D721Med (cell line): Measurements from ENCODE around the gene CAPZB.

Source experiments
- DNase-seq: peaks from one replicate; pipeline ENCODE4 v3.0.0; 2011; ENCODE audit warnings: low spot score; ENCODE audit not compliant: insufficient read length
- FAIRE-seq: peaks from 2 replicates; lab custom pipeline; 2011; peaks lifted over from hg19 to GRCh38; lab: Jason Lieb, UNC
- TF ChIP-seq, protein P1 (sequence below): IDR thresholded peaks from 2 replicates; pipeline ENCODE4 v1.5.1; 2012; ENCODE audit warnings: mild to moderate bottlenecking, control low read depth; ENCODE audit not compliant: insufficient read depth; ENCODE audit errors: missing control alignments

The CAPZB gene

DNA sequence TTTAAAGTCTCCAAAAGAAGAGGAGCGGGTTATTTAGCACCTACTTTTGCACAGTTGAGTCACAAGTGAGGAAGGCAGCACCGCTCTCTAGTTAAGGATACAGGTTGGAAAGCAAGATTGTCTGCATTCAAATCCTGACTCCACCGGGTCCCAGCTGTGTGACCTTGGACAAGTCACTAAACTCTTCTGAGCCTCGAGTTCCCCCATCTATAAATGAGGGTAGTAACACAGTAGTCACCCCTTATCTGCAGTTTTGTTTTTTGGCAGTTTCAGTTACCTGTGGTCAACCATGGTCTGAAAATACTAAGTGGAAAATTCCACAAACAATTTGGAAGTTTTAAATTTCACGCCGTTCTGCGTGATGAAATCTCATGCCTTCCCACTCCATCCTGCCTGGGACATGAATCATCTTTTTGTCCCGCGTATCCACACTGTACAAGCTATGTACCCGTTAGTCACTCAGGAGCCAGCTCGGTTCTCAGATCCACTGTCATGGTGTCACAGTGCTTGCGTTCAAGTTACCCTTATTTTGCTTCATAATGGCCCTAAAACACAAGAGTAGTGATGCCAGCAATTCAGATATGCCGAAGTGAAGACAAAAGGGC is 49.4 kb downstream of the CAPZB start:
- DNase-seq (no peak), FAIRE-seq (no peak)
- TF ChIP-seq, protein P1, sequence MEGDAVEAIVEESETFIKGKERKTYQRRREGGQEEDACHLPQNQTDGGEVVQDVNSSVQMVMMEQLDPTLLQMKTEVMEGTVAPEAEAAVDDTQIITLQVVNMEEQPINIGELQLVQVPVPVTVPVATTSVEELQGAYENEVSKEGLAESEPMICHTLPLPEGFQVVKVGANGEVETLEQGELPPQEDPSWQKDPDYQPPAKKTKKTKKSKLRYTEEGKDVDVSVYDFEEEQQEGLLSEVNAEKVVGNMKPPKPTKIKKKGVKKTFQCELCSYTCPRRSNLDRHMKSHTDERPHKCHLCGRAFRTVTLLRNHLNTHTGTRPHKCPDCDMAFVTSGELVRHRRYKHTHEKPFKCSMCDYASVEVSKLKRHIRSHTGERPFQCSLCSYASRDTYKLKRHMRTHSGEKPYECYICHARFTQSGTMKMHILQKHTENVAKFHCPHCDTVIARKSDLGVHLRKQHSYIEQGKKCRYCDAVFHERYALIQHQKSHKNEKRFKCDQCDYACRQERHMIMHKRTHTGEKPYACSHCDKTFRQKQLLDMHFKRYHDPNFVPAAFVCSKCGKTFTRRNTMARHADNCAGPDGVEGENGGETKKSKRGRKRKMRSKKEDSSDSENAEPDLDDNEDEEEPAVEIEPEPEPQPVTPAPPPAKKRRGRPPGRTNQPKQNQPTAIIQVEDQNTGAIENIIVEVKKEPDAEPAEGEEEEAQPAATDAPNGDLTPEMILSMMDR = no peak

DNA sequence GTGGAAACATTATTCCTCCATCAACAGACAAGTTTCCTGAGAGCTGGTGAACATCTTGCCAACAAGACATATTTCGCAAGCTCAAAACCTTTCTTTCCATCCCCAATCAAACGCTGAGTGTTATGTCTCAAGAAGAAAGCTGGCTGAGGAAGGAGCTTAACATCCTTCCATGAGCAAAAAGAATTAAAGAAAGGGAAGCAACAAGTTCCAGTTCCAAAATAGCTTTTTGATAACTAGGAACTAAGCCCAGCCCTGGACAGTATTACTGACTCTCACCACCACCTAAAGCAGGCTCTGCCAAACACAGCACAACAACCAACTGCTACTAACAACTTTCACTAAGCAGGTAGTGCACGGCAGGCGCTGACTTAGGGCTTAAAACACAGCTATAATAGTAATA is 50.2 kb downstream of the CAPZB start:
- no peak for DNase-seq
- no peak for FAIRE-seq
- TF ChIP-seq, protein P1 = no peak

DNA sequence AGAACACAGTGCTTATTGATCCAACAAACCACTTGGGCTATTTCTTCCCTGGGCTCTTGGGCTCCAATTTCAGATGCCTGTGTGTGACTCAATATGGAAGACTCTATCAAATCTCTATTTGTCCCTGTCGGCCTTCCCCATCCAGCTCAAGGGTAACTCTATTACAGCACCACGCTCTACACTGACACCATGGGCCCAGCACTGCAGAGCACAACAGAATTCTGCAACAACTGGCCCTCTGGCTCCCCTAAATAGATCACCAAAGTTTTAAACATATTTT is 51.7 kb downstream of the CAPZB start:
- FAIRE-seq (no peak), DNase-seq (no peak)
- TF ChIP-seq, protein P1 = no peak

DNA sequence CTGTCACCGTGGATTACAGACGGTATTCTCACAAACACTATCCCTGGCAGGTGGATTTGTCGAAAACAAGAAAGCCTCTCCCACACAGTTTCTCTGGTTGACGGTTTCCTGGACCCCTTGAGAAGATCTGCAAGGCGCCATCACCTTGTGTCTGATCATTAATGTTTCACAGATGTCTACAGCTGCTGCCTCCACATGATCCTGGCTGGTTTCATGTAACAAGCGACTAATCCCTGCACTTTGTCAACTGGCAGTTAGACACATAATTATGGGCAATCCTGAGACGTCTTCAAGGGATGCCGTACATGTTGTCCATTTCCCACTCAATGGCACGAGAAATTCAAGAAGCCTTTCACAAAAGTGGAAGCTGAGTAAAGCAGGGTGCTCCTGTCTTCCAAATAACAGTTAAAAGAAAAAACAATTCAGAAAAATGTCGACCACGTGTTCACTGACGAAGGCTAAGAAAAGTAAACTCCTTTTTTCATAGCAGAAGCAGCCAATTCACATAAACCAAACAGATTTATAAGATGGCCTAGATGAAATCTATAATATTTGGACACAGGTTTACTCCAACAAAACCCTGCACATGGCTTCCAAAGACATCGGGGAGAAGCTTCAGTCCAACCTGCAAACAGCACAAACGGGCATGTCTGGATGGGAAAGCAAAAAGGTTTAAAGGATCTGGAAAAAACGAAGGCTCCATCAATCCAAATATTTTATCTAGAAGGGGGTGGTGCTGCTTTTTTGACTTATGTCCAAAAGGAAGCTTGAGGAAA is 52.2 kb downstream of the CAPZB start:
- FAIRE-seq (no peak), DNase-seq (peak; percentile 27)
- TF ChIP-seq, protein P1 = no peak

DNA sequence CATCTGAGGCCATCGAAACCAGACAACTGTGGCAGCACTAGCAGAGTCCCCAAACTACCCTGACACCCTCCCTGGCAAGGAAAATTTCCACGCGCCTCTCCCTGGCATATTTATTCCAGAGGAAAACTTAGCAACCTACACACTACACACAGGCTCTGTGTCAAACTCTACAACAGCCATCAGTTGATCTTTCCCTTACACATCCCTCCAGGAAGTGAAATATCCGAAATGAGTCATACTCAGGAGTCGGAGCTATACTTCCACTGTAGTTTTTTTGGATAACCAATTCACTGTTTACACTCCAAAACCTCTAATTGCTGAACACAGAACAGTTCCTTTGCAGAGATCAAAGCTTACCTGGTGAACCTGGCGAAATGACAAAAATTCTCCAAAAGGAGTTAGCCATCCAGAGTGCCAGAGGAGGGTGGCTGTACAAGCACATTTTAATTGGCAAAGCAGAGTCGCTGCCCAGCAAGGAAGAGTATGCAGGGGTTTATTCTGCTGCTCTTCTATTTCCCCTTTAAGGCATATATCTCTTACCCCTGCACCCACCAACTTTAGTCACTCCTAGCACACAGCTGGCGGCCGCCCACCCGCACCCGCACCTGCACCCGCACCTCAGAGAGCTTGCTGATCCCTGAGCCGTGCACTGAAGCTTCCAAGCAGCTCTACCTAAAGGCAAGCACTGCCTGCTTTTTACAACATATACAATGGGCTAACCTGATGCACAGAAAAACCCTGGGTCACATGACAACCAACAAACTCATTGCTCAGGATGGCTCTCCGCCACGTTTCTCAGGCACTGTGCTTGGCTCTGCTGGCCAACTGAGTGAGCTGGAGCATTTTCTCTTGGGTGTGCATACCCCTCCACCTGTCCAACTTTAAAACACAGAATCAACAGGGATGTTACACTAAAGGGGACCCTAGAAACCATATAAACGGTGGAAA is 54.9 kb downstream of the CAPZB start:
- FAIRE-seq (no peak), DNase-seq (no peak)
- TF ChIP-seq, protein P1 = no peak

DNA sequence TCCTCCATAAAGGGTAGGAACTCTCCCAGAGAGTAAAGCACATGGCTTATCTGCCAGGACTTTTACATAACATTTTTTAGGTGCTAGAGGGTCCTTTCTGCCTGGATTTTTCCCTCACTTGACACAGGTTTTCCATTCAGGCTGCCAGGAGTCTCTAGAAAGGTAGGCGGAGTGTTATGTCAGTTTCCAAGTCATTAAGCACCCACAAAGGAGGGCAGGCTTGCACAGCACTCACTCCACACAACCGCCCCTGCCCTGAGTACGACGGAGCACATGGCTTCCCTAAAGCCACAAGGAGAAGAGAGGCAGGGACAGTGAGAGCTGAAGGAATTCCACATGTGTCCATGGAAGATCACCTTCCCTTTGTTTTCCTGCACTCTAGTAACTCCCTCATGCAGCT is 55.7 kb downstream of the CAPZB start:
- FAIRE-seq = no peak
- DNase-seq = no peak
- TF ChIP-seq, protein P1 = no peak
